NB4 (cell line): ENCODE data around the gene MUC12.

ENCODE experiments used
- MAX ChIP-seq: IDR thresholded peaks from 2 replicates; pipeline ENCODE4 v1.6.1; 2011; ENCODE audit warnings: low read depth, low read length
- MYC ChIP-seq: IDR thresholded peaks from 2 replicates; pipeline ENCODE4 v1.6.1; 2011; ENCODE audit warnings: low read depth, low read length
- POLR2A ChIP-seq: IDR thresholded peaks from 2 replicates; pipeline ENCODE4 v1.6.1; 2011; ENCODE audit warnings: mild to moderate bottlenecking; ENCODE audit not compliant: insufficient read length; ENCODE audit errors: extremely low read depth
- TF ChIP-seq, protein P1 (sequence below): IDR thresholded peaks from one replicate; pipeline ENCODE4 v1.5.1; 2012; ENCODE audit warnings: low read depth, low read length

DNA sequence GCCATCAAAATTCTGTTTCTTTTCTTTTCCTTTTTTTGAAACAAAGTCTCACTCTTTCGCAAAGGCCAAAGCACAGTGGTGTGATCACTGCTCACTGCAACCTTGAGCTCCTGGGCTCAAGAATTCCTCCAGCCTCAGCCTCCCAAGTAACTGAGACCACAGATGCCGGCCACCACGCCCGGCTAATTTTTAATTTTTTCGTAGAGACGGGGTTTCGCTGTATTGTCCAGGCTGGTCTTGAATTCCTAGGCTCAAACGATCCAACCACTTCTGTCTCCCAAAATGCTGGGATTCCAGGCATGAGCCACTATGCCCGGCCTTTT, 90.2 kb downstream of the MUC12 start:
- TF ChIP-seq, protein P1, sequence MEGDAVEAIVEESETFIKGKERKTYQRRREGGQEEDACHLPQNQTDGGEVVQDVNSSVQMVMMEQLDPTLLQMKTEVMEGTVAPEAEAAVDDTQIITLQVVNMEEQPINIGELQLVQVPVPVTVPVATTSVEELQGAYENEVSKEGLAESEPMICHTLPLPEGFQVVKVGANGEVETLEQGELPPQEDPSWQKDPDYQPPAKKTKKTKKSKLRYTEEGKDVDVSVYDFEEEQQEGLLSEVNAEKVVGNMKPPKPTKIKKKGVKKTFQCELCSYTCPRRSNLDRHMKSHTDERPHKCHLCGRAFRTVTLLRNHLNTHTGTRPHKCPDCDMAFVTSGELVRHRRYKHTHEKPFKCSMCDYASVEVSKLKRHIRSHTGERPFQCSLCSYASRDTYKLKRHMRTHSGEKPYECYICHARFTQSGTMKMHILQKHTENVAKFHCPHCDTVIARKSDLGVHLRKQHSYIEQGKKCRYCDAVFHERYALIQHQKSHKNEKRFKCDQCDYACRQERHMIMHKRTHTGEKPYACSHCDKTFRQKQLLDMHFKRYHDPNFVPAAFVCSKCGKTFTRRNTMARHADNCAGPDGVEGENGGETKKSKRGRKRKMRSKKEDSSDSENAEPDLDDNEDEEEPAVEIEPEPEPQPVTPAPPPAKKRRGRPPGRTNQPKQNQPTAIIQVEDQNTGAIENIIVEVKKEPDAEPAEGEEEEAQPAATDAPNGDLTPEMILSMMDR = no peak
- TF ChIP-seq POLR2A (no peak), MAX (no peak), MYC (no peak)
